ENCODE results near the gene MAP2K5.

- TF ChIP-seq POLR2A (IDR thresholded peaks at IDR 0.05), result peak; percentile 28 to 42
- peak in 3 of 4 donors; percentile 60 to 83 (median 83) for TF ChIP-seq POLR2AphosphoS5 (IDR thresholded peaks at IDR 0.05)
- no peak for TF ChIP-seq CTCF (IDR thresholded peaks at IDR 0.05)
These were observed 21.3 kb upstream of the MAP2K5 start, which contains the start of gene C15orf61 for GRCh38 chr15:67521029-67521782.
